ENCODE data around the gene NCEH1.
"Not testable (repeated sequence)": the region's sequence is repeated elsewhere in the genome, so short reads cannot be mapped to it uniquely, and the experiment has no call there.

Gene NCEH1, protein sequence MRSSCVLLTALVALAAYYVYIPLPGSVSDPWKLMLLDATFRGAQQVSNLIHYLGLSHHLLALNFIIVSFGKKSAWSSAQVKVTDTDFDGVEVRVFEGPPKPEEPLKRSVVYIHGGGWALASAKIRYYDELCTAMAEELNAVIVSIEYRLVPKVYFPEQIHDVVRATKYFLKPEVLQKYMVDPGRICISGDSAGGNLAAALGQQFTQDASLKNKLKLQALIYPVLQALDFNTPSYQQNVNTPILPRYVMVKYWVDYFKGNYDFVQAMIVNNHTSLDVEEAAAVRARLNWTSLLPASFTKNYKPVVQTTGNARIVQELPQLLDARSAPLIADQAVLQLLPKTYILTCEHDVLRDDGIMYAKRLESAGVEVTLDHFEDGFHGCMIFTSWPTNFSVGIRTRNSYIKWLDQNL

GRCh38 chr3:172710664-172711453 lies at the start of gene NCEH1:
Gene NCEH1 (minus strand): TSS chr3:172711067. CDS start chr3:172710984, 83 bp downstream.
- TF ChIP-seq, protein P1, sequence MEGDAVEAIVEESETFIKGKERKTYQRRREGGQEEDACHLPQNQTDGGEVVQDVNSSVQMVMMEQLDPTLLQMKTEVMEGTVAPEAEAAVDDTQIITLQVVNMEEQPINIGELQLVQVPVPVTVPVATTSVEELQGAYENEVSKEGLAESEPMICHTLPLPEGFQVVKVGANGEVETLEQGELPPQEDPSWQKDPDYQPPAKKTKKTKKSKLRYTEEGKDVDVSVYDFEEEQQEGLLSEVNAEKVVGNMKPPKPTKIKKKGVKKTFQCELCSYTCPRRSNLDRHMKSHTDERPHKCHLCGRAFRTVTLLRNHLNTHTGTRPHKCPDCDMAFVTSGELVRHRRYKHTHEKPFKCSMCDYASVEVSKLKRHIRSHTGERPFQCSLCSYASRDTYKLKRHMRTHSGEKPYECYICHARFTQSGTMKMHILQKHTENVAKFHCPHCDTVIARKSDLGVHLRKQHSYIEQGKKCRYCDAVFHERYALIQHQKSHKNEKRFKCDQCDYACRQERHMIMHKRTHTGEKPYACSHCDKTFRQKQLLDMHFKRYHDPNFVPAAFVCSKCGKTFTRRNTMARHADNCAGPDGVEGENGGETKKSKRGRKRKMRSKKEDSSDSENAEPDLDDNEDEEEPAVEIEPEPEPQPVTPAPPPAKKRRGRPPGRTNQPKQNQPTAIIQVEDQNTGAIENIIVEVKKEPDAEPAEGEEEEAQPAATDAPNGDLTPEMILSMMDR (IDR thresholded peaks at IDR 0.05; ENCODE audit: insufficient read depth, low read depth, low read length, missing control alignments): peak; percentile 82
- H3K4me3 ChIP-seq (ENCODE audit: low read depth, low read length): peak within 1 kb of the TSS; percentile 84
- DNase-seq (ENCODE audit: low read depth): peak; percentile 96

DNA sequence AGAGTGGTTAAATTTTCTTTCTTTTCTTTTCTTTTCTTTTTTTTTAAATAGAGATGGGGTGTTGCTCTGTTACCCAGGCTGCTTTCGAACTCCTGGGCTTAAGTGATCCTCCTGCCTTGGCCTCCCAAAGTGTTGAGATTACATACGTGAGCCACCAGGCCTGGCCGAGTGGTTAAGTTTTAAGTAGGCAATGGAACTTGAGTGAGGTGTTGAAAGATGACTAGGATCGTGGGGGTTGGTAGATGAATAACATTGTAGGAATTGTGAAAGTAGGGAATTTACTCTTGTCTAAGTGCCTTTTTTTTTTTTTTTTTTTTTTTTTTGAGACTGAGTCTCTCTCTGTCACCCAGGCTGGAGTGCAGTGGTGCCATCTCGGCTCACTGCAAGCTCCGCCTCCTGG lies 49.5 kb upstream of the NCEH1 start:
- H3K4me3 ChIP-seq (ENCODE audit: low read depth, low read length); DNase-seq (ENCODE audit: low read depth): not testable (repeated sequence)

GRCh38 chr3:172753125-172753524 lies 42.3 kb upstream of the NCEH1 start:
- H3K4me3 ChIP-seq (ENCODE audit: low read depth, low read length): no peak overlapping the region
- DNase-seq (ENCODE audit: low read depth): no peak
- TF ChIP-seq, protein P1 (IDR thresholded peaks at IDR 0.05; ENCODE audit: insufficient read depth, low read depth, low read length, missing control alignments): no peak

GRCh38 chr3:172752651-172753050 lies 41.8 kb upstream of the NCEH1 start:
- DNase-seq (ENCODE audit: low read depth): no peak
- TF ChIP-seq, protein P1 (IDR thresholded peaks at IDR 0.05; ENCODE audit: insufficient read depth, low read depth, low read length, missing control alignments): no peak
- no peak overlapping the region for H3K4me3 ChIP-seq (ENCODE audit: low read depth, low read length)

DNA sequence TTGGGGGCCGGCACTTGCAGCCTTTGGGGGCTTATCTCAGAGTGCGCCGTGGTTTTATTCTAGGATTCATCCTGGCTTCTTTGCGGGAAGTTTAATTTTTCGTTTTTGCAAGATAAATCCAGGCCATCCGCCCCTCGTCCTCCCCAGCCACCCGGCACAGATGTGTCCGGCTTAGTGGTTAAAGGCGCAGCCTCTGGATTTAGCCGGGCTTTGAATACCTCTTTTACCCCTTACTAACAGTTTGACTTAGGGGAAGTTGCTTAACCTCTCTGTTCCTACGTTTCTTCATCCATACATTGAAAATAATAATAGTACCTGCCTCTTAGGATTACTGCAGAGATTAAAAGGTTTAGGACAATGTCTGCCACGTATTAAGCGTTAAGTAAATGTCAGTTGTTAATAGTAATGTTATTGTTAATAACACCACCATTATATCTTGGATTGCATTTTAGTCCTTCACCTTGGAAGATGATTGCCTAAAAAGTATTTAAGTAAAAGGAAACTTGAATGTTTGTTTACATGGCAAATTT lies 40.4 kb upstream of the NCEH1 start:
- TF ChIP-seq, protein P1 (IDR thresholded peaks at IDR 0.05; ENCODE audit: insufficient read depth, low read depth, low read length, missing control alignments): no peak
- peak; percentile 46 for DNase-seq (ENCODE audit: low read depth)
- H3K4me3 ChIP-seq (ENCODE audit: low read depth, low read length): peak overlapping the region; percentile 93

- TF ChIP-seq, protein P1 (IDR thresholded peaks at IDR 0.05; ENCODE audit: insufficient read depth, low read depth, low read length, missing control alignments): peak; percentile 66
- peak within 1 kb of the TSS; percentile 93 for H3K4me3 ChIP-seq (ENCODE audit: low read depth, low read length)
- peak; percentile 100 for DNase-seq (ENCODE audit: low read depth)
Measured at GRCh38 chr3:172750368-172751174, 39.7 kb upstream of the NCEH1 start, which contains the start of gene ECT2. Gene ECT2 (plus strand): TSS chr3:172750726. CDS start chr3:172754531, 3,805 bp downstream.
